GM18520 (cell line): ENCODE data around the gene MRPS5.

Source experiments
- ATAC-seq: cut with Tn5 transposase; IDR thresholded peaks from one replicate; pipeline ENCODE4 v1.9.1; 2021; ENCODE audit not compliant: unreplicated experiment

The MRPS5 gene

GRCh38 chr2:95091885-95092555 is 29.6 kb downstream of the MRPS5 start:
- ATAC-seq: no peak

GRCh38 chr2:95087379-95087778 is 34.2 kb downstream of the MRPS5 start:
- no peak for ATAC-seq

- no peak for ATAC-seq
Observed at GRCh38 chr2:95086017-95086416, 35.6 kb downstream of the MRPS5 start.

GRCh38 chr2:95082477-95082876 is 39.1 kb downstream of the MRPS5 start:
- no peak for ATAC-seq

DNA sequence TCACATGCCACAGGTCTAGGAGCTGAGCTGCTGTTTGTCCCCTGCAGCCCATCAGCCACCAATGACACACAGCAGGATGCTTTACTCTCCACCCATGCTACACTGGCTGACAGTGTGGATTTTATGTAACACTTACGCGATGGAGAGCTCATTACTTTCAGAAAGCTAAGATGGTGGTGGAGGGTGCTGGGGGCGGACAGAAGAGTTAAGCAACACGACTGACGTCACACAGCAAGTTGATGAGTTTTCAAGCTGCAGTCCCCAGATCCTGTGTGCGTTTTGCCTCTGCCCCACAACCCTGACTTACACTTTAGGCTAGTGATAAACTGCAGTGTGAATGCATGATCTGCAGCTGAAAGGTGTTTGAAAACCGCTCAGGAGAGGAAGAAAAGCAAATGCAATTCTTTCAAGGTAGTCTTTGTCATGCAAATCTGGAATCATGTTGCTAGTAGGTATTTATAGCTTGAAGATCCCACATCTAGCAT is 42.4 kb downstream of the MRPS5 start:
- no peak for ATAC-seq

GRCh38 chr2:95077861-95078603 is 43.6 kb downstream of the MRPS5 start:
- no peak for ATAC-seq

- no peak for ATAC-seq
Observed at GRCh38 chr2:95077530-95077825, 44.1 kb downstream of the MRPS5 start.

DNA sequence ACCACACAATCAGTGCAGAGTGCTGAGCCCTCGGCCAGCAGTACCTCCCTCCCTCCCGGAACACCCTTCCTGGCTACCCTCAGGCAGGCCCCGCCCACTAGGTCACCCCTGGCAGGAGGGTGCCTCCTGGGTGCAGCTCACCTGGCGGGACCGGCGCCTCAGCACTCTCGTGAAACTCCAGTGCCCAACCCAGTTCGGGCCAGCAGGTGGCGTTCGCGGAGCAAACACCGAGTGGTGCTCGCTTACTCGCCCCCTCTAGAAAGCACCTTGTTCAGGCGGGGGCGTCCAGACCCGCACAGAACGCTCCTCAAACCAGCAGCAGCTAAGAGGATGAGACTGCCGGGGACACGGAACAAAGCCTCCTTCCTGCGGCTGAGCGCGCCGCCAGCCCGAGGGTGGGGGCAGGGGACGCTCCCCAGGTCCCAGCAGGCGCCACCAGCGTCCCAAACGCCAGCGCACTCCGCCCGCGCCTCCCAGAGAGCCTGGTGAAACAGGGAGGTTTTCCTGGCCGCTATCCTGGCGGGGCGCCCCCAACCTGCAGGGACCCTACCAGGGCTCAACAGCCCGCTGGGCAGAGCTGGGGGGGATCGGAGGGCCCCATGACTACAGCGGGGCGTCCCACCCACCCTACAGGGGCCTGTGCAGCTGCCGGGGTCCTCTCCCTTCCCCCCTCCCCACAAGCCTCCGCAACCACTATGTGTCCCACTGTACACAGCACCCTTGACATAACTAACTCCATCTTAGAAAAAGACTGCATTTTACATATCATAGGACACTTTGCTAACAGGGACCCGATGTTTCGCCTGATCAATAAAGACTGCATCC is 44.7 kb downstream of the MRPS5 start:
- ATAC-seq: peak; percentile 54

DNA sequence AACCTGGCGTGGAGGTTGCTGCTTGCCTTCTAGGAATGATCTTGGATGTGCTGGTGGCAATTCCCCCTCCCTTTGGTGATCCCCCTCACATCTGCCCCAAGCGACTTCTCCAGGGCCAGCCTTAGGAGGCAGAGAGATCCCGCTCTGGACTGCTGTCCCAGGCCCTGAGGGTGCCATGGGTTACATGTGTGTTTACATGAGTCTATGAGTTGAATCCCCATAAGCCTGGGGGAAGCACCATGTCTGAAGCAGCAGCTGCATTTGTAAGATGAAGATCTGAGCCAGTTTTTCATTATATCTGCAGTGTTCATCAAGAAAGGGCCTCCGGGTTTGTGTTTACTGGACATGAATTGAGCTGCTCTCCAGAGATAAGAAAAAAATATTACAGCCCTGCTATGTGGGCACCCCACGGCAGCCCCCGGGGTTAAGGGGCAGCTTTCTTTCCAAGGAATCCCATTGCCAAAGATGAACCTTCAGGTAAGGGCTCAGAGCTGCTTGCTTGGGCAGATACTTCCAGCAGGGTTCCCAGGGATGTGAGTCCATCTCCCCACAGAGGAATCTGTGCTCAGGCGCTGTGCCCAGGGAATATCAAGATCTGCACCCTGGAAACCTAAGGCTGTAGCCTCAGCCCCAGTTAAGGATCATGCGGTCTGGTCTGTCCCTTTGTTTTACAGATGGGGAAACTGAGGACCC is 46.0 kb downstream of the MRPS5 start:
- no peak for ATAC-seq

DNA sequence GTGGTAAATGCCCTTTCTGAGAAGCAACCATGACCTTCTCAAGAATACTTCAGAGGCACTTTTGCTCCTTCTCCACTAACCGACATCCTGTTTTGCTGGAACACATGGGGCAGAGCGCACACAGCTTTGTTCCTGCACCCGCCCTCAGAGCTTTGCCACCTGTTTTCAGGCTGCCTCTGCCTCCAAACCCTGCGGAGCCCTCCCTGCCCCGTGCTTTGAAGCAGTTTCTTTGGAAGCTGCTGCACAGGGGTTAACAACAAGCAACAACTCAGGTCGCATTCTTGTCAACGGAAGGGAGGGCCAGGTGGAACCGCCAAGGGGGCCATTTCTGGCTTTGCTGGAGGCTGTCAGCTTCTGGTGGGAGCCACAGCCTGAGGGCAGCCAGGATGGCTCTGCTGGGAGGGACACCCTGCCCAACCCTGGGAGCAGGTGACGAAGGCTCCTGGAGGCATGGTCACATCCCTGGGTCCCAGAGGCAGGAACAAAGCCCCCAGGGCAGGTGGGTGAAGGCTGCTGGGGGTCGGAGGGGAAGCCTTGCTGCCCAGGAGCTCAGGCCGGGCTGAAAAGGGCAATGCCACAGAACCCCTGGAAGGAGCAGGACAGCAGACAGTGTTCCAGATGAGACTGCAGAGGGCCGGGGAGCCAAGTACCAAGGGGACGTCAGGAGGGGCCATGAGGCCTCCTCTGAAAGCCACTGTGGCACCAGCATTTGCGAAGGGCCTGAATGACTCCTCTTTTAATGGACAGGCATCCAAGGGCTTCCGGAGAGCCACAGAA is 46.8 kb downstream of the MRPS5 start:
- no peak for ATAC-seq

DNA sequence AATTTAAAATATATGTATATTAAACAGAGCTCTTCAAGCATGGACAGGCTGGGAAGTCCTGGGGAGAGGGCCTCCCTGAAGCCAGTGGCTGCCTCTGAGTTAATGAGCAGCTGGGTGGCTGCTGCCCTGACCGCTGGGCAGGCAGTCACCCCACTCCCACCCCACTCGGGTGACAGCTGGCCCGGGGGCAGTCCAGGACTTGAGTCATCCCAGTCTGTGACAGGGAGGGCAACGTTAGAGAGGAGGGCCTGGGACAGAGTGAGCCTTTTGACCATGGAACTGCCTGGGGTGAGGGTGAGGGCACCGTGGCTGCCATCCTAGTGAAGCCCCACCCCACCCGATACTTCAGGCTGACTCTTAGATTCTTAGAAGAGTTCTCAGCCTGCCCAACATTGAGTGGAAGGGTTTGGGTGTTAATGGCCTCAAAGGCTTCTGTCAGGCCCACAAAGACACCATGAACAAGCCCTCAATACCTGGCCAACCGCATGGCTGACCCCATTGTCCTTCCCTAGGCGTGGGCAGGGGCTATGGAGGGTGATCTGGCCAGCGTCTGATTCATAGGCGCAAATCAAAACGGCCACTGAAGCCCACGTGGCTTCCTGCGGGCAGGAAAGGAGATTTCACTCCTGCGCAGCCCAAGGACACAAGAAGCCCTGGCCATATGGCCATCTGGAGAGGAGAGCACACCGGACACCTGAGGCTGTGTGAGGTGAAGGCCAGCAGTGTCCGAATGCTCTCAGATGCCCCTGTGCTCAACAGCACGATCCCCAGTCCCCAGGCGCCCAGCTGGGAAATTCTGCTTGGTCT is 47.5 kb downstream of the MRPS5 start:
- ATAC-seq: no peak

- no peak for ATAC-seq
Observed at GRCh38 chr2:95072424-95072823, 49.2 kb downstream of the MRPS5 start.

GRCh38 chr2:95071856-95072255 is 49.8 kb downstream of the MRPS5 start:
- ATAC-seq: no peak

GRCh38 chr2:95069465-95069864 is 52.1 kb downstream of the MRPS5 start:
- ATAC-seq: no peak

- no peak for ATAC-seq
Observed at GRCh38 chr2:95068256-95068655, 53.4 kb downstream of the MRPS5 start.

DNA sequence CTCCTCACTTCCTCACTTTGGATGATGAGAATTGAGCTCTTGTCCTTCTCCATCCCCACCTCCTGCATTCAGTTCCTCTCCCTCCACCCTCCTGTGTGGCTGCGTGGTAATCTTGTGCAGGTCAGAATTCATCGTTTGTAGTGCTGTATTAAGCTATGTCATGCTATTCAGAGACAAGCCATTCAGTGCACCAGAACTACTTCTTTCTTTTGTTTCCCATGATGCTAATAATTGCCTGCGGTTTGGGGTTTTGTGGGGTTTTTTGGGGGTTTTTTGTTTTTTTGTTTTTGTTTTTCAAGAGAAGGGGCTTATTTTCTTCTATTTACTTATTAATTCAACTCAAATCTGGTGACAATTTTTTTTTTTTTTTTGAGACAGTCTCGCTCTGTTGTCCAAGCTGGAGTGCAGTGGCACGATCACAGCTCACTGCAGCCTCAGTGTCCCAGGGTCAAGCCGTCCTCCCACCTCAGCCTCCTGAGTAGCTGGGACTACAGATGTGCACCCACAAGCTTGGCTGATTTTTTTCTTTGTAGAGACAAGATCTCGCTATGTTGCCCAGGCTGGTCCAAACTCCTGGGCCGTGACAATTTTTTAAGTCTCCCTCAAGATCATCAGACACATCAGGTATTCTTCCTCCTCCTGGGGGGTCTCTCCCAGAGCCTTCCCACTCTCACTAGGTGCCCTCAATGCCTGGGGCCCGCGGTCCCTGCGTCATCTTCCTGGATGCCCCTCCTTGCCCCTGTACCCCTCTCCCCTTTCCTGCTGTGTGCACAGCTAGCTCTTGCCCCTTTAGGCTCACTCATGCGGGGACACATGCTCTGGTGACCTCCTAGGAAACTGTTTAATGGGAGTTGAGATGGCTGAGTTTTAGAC is 58.3 kb downstream of the MRPS5 start:
- ATAC-seq: peak; percentile 84

- peak; percentile 20 for ATAC-seq
Observed at GRCh38 chr2:95062242-95063085, 59.1 kb downstream of the MRPS5 start.
